ENCODE results near the gene ERC2. TPM values are rescaled to one million over a fixed set of nuclear protein-coding genes. Genes with fewer than 3 reads are reported as not detected.

Gene ERC2
- total RNA-seq, 1 donor from 2014 or later, result not detected

DNA sequence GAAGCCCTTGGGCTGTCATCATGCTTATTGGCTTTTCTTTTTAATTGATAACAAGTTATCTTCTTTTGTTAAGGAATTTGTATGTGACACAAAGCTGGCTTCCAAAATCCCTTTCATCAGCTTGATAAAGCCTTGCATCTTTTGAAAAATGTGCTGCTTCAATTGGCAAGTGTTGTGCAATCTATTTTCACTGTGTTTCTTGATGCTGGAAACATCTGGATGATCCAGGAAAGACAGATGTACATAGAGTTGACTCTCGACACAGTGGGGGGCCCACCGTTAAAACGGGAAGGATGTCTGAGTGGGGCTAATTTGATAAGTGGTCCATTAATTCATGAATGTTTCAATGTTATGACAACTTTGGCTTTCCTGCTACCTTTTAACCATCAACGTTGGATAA lies 822.8 kb downstream of the ERC2 start:
- no peak overlapping the region for H3K27ac Mint-ChIP-seq
- no peaks in the 10 kb centered on the region for H3K36me3 Mint-ChIP-seq (ENCODE audit: low read depth)
- no peak overlapping the region for H3K4me3 Mint-ChIP-seq
- H3K9me3 Mint-ChIP-seq, result no peaks in the 10 kb centered on the region
- no peak for DNase-seq
- intact Hi-C loops (cut with micrococcal nuclease), result no loop called here
- H3K4me1 Mint-ChIP-seq, result no peaks in the 10 kb centered on the region
- peaks cover 2% of the 10 kb centered on the region for H3K27me3 Mint-ChIP-seq

DNA sequence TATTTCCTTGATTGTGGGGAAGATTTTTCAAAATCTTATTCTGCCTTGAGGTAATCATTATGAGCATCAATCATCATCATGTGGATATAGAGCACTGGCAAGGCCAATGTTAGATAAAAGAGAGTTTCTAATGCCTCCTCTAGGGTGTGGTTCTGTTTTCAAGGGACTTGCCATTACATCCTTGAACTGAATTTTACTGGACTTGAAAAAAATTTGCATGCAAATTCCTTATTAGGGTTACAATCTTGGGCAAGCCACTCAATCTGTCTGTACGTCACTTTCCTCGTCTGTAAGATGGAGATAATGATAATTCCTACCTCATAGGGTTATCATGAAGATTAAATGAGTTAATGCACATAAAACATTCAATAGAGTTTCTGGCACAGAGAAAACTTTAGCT lies 825.0 kb downstream of the ERC2 start:
- H3K4me3 Mint-ChIP-seq, result no peak overlapping the region
- peaks cover 2% of the 10 kb centered on the region for H3K27me3 Mint-ChIP-seq
- peaks cover 2% of the 10 kb centered on the region for H3K4me1 Mint-ChIP-seq
- intact Hi-C loops (cut with micrococcal nuclease), result no loop called here
- no peaks in the 10 kb centered on the region for H3K9me3 Mint-ChIP-seq
- DNase-seq, result no peak
- no peaks in the 10 kb centered on the region for H3K36me3 Mint-ChIP-seq (ENCODE audit: low read depth)
- no peak overlapping the region for H3K27ac Mint-ChIP-seq

DNA sequence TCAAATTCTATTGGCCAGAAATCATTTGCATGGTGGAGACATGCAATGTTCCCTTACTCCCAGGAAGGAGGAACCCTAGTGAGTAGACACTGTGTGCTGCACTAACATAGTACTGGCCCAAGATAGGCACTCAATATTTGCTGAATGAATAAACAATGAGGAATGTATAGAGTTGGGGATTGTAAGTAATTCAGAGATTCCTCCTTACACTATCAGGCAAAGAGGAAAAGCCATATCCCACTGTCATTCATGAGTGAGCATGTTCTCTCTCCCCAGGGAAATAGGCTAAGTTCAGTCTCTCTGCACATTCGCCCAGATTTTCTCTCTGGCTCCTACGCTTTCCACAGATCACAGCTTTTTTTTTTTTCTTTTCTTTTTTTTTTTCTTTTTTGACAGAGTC lies 826.3 kb downstream of the ERC2 start:
- H3K4me3 Mint-ChIP-seq, result no peak overlapping the region
- intact Hi-C loops (cut with micrococcal nuclease), result no loop called here
- no peak overlapping the region for H3K27ac Mint-ChIP-seq
- H3K4me1 Mint-ChIP-seq, result peaks cover 2% of the 10 kb centered on the region
- peaks cover 2% of the 10 kb centered on the region for H3K27me3 Mint-ChIP-seq
- no peak for DNase-seq
- no peaks in the 10 kb centered on the region for H3K36me3 Mint-ChIP-seq (ENCODE audit: low read depth)
- H3K9me3 Mint-ChIP-seq, result no peaks in the 10 kb centered on the region

DNA sequence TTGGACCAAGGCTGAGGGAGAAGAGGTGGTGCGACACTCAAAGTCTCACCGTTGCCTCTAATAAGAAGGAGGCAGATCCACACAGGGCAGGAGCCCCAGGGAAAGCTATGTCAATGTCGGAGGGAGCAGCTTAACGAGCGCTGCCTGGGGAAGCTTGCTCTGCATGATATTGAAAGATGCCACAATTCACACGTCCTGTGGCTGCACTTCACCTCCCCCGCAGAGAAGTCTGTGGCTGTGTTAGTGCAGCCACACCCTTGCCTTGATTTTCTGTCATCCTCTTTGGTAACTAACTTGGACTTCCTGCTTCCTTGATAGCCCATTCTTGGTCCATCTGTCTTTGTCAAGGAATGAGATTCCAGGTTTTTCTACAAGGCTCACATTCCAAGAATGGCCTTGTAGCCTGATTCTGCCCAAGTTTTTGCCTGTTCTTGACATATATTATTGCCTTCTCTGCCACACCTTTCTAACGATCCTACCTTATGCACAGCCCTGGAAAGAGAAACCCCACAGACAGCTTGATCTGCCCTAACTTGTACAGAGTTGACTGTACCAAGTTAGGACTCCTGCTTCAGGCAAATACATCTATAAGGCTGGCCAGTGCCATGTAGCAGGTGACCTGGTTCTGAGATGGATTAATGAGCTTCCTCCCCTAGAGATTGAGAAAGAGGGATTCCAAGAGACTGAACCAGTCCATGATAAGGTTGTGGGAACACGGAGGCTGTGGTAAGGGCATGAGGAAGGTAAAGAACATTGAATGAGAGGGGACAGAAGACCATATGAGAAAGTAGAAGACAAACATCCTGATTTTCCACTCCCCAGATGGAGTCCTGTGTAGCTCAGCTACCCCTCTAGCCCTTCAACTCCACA lies 828.1 kb downstream of the ERC2 start:
- DNase-seq, result no peak
- H3K36me3 Mint-ChIP-seq (ENCODE audit: low read depth), result no peaks in the 10 kb centered on the region
- peaks cover 2% of the 10 kb centered on the region for H3K27me3 Mint-ChIP-seq
- H3K4me3 Mint-ChIP-seq, result no peak overlapping the region
- H3K9me3 Mint-ChIP-seq, result no peaks in the 10 kb centered on the region
- intact Hi-C loops (cut with micrococcal nuclease), result no loop called here
- H3K4me1 Mint-ChIP-seq, result peaks cover 2% of the 10 kb centered on the region
- H3K27ac Mint-ChIP-seq, result no peak overlapping the region

DNA sequence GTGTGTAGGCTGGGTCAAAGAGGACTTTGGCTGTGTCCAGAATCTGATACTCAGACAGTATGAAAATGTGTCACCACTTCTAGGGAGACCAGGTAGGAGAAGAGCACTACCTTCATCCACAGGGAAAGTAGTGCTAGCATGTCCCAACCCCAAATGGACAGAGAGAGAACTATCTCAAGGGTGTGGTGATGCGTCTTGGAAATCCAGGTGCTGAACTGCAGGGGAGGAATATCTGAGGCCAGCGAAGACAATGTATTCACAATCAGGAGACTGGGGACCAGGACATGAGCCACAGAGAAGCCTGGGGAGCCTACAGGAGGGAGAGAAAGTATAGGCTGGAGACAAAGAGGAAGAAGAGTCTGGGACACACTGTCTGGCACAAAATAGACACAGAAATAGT lies 829.1 kb downstream of the ERC2 start:
- Mint-ChIP-seq H3K9me3 (no peaks in the 10 kb centered on the region), H3K36me3 (ENCODE audit: low read depth) (no peaks in the 10 kb centered on the region), H3K4me1 (peaks cover 2% of the 10 kb centered on the region), H3K27ac (no peak overlapping the region), H3K27me3 (peaks cover 2% of the 10 kb centered on the region), H3K4me3 (no peak overlapping the region)
- intact Hi-C loops (cut with micrococcal nuclease), result no loop called here
- DNase-seq, result no peak

DNA sequence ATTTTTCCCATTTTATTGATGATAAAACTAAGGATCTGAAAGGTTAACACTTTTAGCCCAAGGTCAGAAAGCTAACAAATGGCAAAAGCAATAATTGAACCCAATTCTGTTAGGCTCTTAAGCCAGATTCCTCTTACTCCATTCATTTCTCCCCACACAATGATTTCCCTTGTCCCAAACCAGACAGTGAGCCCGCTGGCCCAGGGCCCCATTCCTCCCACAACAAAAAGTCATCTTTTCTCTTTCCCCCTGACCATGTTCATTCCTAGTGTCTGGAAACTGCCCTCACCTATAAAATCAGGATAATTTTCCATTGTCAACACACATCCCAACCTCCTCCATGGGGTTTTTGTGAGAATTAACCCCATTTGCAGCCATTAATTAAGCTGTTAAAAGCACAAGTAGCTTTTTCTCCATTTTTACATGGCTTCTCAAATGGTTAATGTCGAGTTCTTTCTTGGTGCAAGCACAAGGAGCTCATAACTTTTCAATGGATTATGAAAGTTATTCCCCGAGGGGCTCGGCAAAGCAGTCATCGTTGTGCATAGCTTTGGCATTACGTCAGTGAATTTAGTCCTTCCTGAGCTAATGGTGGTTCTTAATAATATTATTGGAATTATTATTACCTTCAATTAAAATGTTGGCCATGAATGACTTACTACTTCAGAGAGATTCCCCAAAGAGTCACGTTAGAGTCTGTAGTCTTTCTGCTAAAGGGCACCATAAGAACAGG lies 830.2 kb downstream of the ERC2 start:
- intact Hi-C loops (cut with micrococcal nuclease), result no loop called here
- Mint-ChIP-seq H3K9me3 (no peaks in the 10 kb centered on the region), H3K27me3 (peaks cover 2% of the 10 kb centered on the region), H3K36me3 (ENCODE audit: low read depth) (no peaks in the 10 kb centered on the region), H3K4me3 (no peak overlapping the region), H3K4me1 (peaks cover 2% of the 10 kb centered on the region), H3K27ac (no peak overlapping the region)
- DNase-seq, result no peak

DNA sequence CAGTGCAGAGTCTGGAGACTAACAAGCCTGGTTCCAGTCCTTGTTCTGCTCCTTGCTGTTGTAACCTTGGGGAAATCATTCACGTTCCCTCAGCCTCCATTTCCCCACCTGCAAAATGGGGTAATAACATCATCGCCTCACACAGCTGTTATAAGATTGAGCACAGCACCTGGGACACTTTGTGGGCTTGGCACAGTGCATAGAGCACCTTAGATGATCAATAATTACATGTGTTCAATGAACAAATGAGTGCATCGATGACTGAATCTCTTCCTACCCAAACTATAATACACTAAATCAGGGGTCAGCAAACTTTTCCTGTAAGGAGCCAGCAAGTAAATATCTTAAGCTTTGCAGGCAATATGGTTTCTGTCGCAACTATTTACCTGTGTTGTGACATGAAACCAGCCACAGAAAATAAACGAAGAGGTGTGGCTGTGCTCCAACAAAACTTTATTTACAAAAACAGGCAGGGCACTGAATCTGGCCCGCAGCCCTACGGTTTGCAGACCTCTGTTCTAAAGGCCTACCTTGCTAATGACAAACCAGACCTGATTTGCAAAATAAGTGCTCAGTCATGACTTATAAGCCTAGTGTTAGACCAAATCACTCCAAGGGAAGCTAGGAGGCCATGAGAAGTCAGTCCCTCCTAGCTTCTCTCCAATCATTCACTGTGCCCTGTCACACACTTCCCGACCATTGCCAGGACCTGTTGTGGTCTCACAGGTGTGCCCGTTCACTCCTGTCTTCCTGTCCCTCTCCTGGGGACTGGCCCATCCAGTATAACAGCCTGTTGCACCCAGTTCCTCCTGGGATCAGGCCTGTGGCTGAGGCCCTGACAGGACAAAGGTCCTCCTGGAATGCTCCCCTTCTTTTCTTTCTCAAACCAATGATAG lies 831.7 kb downstream of the ERC2 start:
- no peak overlapping the region for H3K4me3 Mint-ChIP-seq
- no peaks in the 10 kb centered on the region for H3K9me3 Mint-ChIP-seq
- no peak for DNase-seq
- H3K27me3 Mint-ChIP-seq, result peaks cover 2% of the 10 kb centered on the region
- H3K27ac Mint-ChIP-seq, result no peak overlapping the region
- intact Hi-C loops (cut with micrococcal nuclease), result no loop called here
- no peaks in the 10 kb centered on the region for H3K36me3 Mint-ChIP-seq (ENCODE audit: low read depth)
- H3K4me1 Mint-ChIP-seq, result peaks cover 2% of the 10 kb centered on the region

DNA sequence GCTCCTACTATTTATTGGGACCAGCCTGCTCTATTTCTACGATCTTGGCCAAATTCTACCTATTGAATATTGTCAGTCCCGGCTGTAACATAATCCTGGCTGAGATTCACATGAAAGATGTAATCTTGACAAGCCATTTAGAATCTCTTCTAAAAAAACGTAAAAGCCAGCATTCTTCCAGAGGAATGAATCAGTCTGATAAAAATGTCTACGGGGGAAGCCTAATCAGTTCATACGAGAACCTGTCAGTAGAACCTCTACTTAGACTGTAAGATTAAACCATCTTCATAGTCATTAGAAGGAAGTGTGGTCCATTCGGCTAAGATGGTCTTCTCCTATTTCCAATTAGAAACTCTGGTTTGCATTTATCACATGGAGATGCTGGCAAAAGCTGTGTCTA lies 833.9 kb downstream of the ERC2 start:
- H3K27me3 Mint-ChIP-seq, result no peaks in the 10 kb centered on the region
- H3K36me3 Mint-ChIP-seq (ENCODE audit: low read depth), result no peaks in the 10 kb centered on the region
- DNase-seq, result no peak
- H3K9me3 Mint-ChIP-seq, result no peaks in the 10 kb centered on the region
- H3K4me3 Mint-ChIP-seq, result no peak overlapping the region
- H3K27ac Mint-ChIP-seq, result no peak overlapping the region
- intact Hi-C loops (cut with micrococcal nuclease), result no loop called here
- no peaks in the 10 kb centered on the region for H3K4me1 Mint-ChIP-seq

DNA sequence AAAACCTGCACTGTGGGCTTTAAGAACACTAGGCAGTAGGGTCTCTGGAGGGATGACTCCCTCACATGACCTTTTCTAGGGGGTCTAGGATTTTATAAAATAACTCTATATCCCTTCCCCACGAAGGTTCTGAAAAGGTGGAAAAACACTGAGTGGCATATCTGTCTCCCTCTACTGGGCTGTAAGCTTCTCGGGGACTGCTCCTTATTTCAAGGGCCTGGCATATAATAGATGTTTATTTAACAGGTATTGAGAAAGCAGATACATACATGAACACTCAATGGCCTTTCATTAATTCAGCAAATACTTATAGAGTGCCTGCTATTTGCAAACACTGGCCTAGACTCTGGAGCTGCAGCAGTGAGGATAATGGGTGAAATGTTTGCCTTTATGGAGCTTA lies 834.9 kb downstream of the ERC2 start:
- no peaks in the 10 kb centered on the region for H3K27me3 Mint-ChIP-seq
- DNase-seq, result no peak
- H3K36me3 Mint-ChIP-seq (ENCODE audit: low read depth), result no peaks in the 10 kb centered on the region
- H3K4me1 Mint-ChIP-seq, result no peaks in the 10 kb centered on the region
- no peak overlapping the region for H3K27ac Mint-ChIP-seq
- no peak overlapping the region for H3K4me3 Mint-ChIP-seq
- H3K9me3 Mint-ChIP-seq, result no peaks in the 10 kb centered on the region
- intact Hi-C loops (cut with micrococcal nuclease), result no loop called here

DNA sequence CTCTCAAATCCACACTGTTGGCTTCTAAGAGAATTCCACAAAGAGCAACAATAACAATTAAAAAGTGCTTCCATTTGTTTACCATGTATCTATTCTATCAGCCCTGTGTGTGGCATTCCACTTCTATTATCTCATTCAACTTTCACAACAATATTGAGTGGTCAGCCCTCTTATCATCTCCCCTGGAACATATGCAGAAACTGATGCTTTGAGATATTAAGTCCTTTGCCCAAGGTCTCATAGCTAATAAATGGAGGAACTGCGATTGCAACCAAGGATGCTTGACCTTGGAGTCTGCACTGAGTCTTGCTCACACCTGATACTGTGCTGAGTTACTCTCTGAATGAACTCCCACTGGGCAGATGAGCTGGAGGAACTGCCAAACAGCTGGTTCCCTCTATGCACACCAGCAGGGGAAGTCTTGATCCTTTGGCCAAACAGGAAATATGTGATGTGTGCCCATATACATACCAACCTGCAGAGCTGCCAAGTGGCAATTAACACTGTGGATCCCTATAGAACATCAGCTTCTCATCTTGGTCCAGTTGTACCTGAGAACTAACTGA lies 836.4 kb downstream of the ERC2 start:
- Mint-ChIP-seq H3K36me3 (ENCODE audit: low read depth) (no peaks in the 10 kb centered on the region), H3K9me3 (no peaks in the 10 kb centered on the region), H3K4me3 (no peak overlapping the region), H3K4me1 (no peaks in the 10 kb centered on the region), H3K27ac (no peak overlapping the region), H3K27me3 (no peaks in the 10 kb centered on the region)
- no peak for DNase-seq
- intact Hi-C loops (cut with micrococcal nuclease), result no loop called here

DNA sequence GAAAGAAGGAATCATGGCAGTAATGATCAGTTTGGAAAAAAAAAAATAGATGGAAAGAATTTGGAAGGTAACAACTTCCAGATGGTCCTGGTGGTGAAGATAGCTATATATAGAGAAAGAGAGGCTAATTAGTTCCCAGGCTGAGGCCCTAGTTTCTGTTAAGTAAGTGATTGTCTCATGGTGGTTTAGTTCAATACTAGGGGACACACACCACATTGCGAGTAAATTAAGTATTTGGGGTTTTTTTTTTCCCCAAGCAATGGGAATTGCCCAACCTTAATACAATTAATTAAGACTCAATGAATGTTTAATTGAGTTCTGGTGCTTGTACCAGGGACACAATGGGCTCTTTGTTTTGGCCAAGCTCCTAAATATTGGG lies 837.4 kb downstream of the ERC2 start:
- Mint-ChIP-seq H3K4me1 (no peaks in the 10 kb centered on the region), H3K27me3 (no peaks in the 10 kb centered on the region), H3K36me3 (ENCODE audit: low read depth) (no peaks in the 10 kb centered on the region), H3K9me3 (no peaks in the 10 kb centered on the region), H3K4me3 (no peak overlapping the region), H3K27ac (no peak overlapping the region)
- DNase-seq, result no peak
- intact Hi-C loops (cut with micrococcal nuclease), result no loop called here

DNA sequence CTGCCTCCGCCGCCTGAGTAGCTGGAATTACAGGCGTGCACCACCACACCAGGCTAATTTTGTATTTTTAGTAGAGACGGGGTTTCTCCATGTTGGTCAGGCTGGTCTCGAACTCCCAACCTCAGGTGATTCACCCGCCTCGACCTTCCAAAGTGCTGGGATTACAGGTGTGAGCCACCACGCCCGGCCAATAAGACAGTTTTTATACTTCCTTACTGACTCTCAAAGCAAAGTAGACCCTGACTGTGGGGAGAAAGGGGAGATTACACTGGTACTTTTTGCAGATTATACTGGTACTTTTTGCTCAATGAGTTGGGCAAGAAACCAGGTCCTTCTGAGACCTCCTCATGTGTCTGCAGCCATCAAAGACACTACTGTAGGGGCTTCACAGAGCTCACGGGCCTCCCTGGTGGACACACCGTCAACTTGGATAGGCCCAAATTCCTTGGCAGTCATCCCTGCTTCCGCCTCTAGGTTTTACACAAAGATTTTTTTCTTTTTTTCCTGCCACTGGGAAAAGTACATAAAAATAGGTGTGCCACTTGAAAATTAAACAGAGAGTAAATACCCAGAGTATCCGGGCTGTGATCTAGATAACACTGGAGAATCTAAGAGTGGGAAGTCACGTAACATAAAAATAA lies 837.9 kb downstream of the ERC2 start:
- H3K36me3 Mint-ChIP-seq (ENCODE audit: low read depth), result no peaks in the 10 kb centered on the region
- H3K4me1 Mint-ChIP-seq, result no peaks in the 10 kb centered on the region
- H3K27me3 Mint-ChIP-seq, result no peaks in the 10 kb centered on the region
- intact Hi-C loops (cut with micrococcal nuclease), result no loop called here
- no peaks in the 10 kb centered on the region for H3K9me3 Mint-ChIP-seq
- no peak for DNase-seq
- no peak overlapping the region for H3K4me3 Mint-ChIP-seq
- H3K27ac Mint-ChIP-seq, result no peak overlapping the region

DNA sequence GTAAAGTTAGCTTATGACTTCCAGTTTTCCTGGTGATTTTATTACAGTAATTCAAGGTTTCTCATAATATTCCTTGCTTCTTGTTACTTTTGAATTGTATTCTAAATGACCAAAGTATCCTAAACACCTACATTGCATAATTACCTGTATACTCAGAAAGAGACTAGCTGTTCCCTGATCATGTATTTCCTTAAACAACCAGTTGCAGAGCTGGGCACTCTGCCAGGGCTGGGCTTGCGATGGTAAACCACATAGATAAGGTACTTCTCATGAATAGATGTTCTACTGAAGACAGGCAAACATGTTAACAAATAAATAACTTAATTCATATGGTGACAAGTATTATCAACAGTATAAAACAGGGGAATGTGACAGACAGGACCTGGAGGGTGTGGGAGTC lies 838.8 kb downstream of the ERC2 start:
- H3K27ac Mint-ChIP-seq, result no peak overlapping the region
- H3K4me1 Mint-ChIP-seq, result no peaks in the 10 kb centered on the region
- H3K9me3 Mint-ChIP-seq, result no peaks in the 10 kb centered on the region
- no peaks in the 10 kb centered on the region for H3K27me3 Mint-ChIP-seq
- H3K36me3 Mint-ChIP-seq (ENCODE audit: low read depth), result no peaks in the 10 kb centered on the region
- no peak for DNase-seq
- intact Hi-C loops (cut with micrococcal nuclease), result no loop called here
- H3K4me3 Mint-ChIP-seq, result no peak overlapping the region
